ENCODE measurements around the gene CFAP65. TPM values are rescaled to one million over a fixed set of nuclear protein-coding genes. Genes with fewer than 3 reads are reported as not detected.

CFAP65 gene
- total RNA-seq, 2 donors from 2014 or later, result 4.4 TPM; not detected in 1

DNA sequence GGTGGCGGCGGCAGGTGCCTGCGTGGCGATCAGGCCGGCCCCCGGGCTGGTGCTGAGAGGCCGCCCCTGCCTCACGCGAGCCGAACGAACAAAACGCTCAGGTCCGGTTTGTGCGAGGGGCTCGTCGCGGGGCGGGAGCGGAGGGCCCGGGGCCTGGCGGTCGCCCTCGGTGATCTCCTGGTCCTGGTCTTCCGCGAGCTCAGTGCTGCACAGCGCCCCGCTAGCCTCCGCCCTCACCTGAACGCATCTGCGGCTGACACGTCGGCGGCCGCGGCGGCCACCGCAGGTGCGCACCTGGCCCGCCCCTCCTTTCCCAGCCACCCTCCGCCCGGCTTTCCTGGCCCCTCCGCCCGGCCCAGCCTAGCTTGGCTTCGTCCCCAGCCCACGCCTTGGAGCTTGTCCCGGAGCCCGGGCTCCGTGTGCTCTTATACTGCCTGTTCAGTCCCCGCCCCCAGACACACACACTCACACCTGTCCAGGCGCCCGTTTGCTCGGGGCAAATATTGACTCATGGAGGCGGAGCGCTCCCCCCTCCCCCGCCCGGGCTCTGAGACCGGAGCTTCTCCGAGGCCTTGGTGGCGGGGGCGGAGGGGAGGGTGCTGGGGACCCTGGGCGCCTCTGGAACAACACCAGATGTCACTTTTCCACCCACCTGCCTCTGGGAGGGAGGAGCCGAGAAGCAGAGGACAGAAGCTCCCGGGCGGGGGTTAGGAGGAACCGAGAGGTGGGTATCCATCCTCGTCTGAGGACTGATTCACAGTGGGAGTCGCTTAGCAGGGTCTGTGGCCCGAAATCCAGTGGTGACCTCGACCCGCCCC, 39.5 kb downstream of the CFAP65 start:
- H3K4me1 ChIP-seq (replicated peaks), result peaks cover 10% of the 10 kb centered on the region
- peak; percentile 93 for DNase-seq (ENCODE audit: low spot score)
- no peaks in the 10 kb centered on the region for H3K9me3 ChIP-seq
- TF ChIP-seq, protein P1, sequence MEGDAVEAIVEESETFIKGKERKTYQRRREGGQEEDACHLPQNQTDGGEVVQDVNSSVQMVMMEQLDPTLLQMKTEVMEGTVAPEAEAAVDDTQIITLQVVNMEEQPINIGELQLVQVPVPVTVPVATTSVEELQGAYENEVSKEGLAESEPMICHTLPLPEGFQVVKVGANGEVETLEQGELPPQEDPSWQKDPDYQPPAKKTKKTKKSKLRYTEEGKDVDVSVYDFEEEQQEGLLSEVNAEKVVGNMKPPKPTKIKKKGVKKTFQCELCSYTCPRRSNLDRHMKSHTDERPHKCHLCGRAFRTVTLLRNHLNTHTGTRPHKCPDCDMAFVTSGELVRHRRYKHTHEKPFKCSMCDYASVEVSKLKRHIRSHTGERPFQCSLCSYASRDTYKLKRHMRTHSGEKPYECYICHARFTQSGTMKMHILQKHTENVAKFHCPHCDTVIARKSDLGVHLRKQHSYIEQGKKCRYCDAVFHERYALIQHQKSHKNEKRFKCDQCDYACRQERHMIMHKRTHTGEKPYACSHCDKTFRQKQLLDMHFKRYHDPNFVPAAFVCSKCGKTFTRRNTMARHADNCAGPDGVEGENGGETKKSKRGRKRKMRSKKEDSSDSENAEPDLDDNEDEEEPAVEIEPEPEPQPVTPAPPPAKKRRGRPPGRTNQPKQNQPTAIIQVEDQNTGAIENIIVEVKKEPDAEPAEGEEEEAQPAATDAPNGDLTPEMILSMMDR (IDR thresholded peaks at IDR 0.05), result no peak
- TF ChIP-seq POLR2A (IDR thresholded peaks at IDR 0.05) (peak; percentile 78), POLR2AphosphoS5 (IDR thresholded peaks at IDR 0.05) (peak; percentile 82)
- WGBS, result under 1% methylated on average over 54 of the region's 70 CpGs
- peak overlapping the region; percentile 38 to 53 for H3K4me3 ChIP-seq
- intact Hi-C loops (cut with DNase I), result no loop called here
- peak overlapping the region; percentile 93 to 95 for H3K27ac ChIP-seq
- H3K27me3 ChIP-seq (replicated peaks; ENCODE audit: insufficient read depth), result no peaks in the 10 kb centered on the region
- H3K36me3 ChIP-seq, result no peaks in the 10 kb centered on the region

DNA sequence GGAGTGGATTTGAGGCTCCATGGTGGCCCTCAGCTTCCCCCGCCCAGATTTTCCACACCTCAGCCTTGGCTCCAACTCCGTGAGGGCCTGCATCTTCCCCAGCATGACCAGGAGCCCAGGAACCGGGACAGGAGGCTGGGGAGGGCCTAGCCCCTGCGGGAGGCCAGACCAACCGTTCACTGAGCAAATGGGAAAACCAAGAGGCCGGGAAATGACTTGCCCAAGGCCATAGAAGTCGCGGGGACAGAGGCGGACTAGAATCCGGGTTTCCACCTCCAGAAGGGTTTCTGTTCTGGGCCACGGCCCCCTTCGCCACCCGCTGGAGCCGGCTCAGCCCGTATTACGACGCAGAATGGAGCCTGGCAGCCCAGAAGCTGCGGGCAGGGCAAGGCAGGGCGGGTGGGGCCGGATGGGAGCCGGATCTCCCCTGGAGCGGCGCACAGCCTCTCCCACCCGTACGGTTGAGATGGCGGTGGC, 40.2 kb downstream of the CFAP65 start:
- no peak for DNase-seq (ENCODE audit: low spot score)
- Histone ChIP-seq H3K36me3 (no peaks in the 10 kb centered on the region), H3K4me3 (peak overlapping the region; percentile 38 to 53), H3K4me1 (replicated peaks) (peaks cover 15% of the 10 kb centered on the region), H3K27ac (peak overlapping the region; percentile 93 to 95), H3K9me3 (no peaks in the 10 kb centered on the region), H3K27me3 (replicated peaks; ENCODE audit: insufficient read depth) (no peaks in the 10 kb centered on the region)
- no peak for TF ChIP-seq POLR2A (IDR thresholded peaks at IDR 0.05)
- TF ChIP-seq, protein P1 (IDR thresholded peaks at IDR 0.05), result no peak
- TF ChIP-seq POLR2AphosphoS5 (IDR thresholded peaks at IDR 0.05), result no peak
- intact Hi-C loops (cut with DNase I), result no loop called here
- 19% methylated on average over 26 of the region's 26 CpGs for WGBS

DNA sequence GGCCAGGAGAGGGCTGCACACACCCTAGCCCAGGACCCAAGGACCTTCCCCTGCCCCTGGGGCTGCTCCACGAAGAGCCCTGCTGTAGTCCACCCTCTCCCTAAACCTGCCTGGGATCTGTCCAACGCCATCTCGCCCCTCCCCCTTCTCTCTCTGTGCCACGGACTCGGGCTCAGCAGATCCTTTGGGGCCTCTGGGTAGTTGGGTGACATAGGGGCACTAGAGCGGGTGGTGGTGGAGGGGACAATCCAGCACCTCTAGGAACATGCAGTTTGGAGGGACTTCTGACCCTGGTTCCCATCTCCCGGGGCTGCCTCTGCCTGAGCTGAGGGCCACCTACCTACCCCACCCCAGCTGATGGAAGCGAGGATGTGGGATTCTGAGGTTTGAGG, 40.8 kb downstream of the CFAP65 start:
- Histone ChIP-seq H3K36me3 (no peaks in the 10 kb centered on the region), H3K27me3 (replicated peaks; ENCODE audit: insufficient read depth) (no peaks in the 10 kb centered on the region), H3K4me3 (peak overlapping the region; percentile 38 to 53), H3K27ac (peak overlapping the region; percentile 93 to 95), H3K4me1 (replicated peaks) (peaks cover 15% of the 10 kb centered on the region), H3K9me3 (no peaks in the 10 kb centered on the region)
- intact Hi-C loops (cut with DNase I), result no loop called here
- TF ChIP-seq POLR2AphosphoS5 (IDR thresholded peaks at IDR 0.05) (no peak), POLR2A (IDR thresholded peaks at IDR 0.05) (no peak)
- TF ChIP-seq, protein P1 (IDR thresholded peaks at IDR 0.05), result no peak
- WGBS, result 36% methylated on average over 8 of the region's 8 CpGs
- no peak for DNase-seq (ENCODE audit: low spot score)

DNA sequence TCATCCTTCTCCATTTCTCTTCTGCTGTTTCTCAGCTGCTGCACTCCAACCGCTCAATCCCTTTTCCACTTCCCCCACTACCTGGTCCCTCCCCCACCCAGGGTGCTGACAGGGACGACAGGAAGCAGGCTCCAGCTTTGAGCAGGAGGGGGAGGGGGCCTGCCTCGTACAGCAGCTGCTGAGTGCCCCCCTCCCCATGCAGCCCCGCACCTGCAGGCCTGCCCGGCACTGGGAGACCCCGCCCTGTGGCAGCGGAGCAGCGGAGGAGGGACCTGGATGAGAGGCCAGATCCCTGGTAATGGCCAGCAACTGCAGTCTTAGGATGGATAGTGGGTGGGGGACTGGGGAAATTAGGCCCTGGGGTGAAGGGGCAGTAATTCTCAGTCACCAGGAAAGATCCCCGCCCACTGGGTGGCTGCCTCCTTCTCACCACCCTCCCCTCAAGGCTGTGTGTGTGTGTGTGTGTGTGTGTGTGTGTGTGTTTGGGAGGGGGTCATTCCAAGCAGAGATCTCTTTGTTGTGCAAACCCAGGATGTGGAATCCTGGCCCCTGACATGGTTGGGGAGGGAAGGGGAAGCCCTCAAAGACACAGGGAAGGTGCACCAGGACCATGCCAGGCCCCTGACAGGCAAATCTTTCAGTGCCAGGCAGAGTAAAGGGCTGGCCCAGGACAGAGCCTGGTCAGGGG, 41.3 kb downstream of the CFAP65 start:
- WGBS, result 36% methylated on average over 9 of the region's 9 CpGs
- H3K27ac ChIP-seq, result peak overlapping the region; percentile 93 to 95
- H3K27me3 ChIP-seq (replicated peaks; ENCODE audit: insufficient read depth), result no peaks in the 10 kb centered on the region
- no peaks in the 10 kb centered on the region for H3K36me3 ChIP-seq
- H3K9me3 ChIP-seq, result no peaks in the 10 kb centered on the region
- DNase-seq (ENCODE audit: low spot score), result no peak
- no peak overlapping the region for H3K4me3 ChIP-seq
- TF ChIP-seq, protein P1 (IDR thresholded peaks at IDR 0.05), result no peak
- no peak for TF ChIP-seq POLR2AphosphoS5 (IDR thresholded peaks at IDR 0.05)
- TF ChIP-seq POLR2A (IDR thresholded peaks at IDR 0.05), result no peak
- intact Hi-C loops (cut with DNase I), result no loop called here
- peaks cover 15% of the 10 kb centered on the region for H3K4me1 ChIP-seq (replicated peaks)
